GM18951 (cell line): ENCODE measurements around the gene PPP2R2D.

ENCODE experiments used
- POLR2A ChIP-seq: IDR thresholded peaks from 4 replicates; pipeline ENCODE4 v1.6.1; 2011; ENCODE audit warnings: mild to moderate bottlenecking; ENCODE audit not compliant: insufficient read length, insufficient read depth; ENCODE audit errors: extremely low read depth
- in situ Hi-C: fragments of 300-500 bp; cut with MboI; formaldehyde crosslinking; loops from one replicate; pipeline ENCODE4 v1.12.0; 2022; ENCODE audit warnings: low sequenced_read_pairs, mixed read lengths, inconsistent platforms; ENCODE audit not compliant: unreplicated experiment

PPP2R2D gene

DNA sequence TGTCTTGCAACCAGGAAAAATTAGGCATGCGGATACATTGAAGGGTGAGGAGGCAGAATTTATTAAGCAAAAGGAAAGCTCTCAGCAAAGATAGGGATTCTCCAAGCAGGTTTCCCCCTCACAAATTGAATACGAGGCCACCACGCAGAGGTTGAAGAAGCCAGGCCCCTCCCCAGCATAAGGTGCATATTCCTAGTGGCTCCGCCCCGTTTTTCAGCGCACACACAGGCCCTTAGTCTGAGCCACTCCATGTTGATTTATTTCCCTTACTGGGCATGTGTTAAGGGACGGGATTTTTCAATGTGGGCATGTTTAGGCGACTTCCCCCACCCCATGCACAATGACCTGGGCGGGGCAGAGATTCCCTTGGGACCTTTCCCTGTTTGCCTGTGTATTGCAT is 24.9 kb downstream of the PPP2R2D start:
- in situ Hi-C loops = no loop called here

DNA sequence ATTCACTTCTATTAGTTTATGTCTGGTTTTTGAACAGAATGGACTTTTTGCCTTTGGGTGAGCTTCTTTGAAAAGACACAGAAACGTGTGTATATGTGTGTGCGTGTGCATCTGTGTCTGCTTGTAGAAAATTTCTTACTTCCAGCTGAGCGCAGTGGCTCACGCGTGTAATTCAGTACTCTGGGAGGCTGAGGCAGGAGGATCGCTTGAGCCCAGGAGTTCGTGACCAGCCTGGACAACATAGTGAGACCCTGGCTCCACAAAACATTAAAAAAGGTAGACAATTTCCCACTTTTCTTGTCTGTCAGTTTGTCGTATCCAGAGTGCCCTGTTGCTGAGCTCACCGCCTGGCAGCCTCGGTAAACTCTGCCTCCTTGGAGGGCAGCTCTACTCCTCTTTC is 25.4 kb downstream of the PPP2R2D start:
- TF ChIP-seq POLR2A = no peak
- in situ Hi-C loops = no loop called here

More for the DNA sequence above, 24.9 kb downstream of the PPP2R2D start:
- TF ChIP-seq POLR2A = no peak

DNA sequence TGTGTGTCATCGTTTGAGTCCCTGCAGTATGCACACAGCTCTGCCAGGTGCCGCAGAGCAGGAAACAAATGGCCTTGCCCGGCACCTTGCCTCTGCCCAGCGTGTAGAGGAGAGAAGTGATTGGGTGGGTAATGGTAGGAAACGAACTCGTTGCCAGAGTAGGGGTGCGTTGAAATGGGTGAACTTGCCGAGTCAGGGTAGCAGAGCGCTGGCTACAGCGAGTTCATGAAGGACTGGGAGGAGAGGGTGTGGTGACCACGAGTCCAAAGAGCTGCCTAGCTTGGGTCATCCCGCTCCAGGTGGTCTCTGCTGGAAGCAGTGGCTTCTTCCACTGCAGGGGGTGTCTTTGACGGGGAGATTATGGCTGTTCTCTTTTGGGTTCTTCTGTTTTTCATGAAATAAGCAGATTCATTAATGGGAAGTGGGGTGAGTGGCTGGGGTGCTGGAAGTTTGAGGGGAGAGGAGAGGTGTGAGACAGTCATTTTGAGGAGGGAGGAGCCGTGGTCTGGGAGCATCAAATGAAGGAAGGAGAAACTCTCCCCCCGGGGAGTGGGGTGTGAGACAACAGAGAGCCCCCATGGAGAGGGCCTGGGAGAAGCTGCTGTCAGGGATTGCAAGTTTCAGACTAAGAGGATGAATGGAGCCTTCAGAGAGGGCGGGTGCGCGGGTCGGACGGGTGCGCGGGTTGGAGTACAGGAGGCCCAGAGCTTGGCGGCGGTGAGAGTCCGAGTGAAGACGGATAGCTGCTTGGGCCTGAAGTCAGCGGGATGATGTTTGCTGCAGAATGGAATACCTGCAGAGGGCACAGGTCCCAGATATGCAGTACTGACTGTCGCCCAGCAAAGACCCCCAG is 26.2 kb downstream of the PPP2R2D start:
- in situ Hi-C loops = no loop called here
- TF ChIP-seq POLR2A = no peak

DNA sequence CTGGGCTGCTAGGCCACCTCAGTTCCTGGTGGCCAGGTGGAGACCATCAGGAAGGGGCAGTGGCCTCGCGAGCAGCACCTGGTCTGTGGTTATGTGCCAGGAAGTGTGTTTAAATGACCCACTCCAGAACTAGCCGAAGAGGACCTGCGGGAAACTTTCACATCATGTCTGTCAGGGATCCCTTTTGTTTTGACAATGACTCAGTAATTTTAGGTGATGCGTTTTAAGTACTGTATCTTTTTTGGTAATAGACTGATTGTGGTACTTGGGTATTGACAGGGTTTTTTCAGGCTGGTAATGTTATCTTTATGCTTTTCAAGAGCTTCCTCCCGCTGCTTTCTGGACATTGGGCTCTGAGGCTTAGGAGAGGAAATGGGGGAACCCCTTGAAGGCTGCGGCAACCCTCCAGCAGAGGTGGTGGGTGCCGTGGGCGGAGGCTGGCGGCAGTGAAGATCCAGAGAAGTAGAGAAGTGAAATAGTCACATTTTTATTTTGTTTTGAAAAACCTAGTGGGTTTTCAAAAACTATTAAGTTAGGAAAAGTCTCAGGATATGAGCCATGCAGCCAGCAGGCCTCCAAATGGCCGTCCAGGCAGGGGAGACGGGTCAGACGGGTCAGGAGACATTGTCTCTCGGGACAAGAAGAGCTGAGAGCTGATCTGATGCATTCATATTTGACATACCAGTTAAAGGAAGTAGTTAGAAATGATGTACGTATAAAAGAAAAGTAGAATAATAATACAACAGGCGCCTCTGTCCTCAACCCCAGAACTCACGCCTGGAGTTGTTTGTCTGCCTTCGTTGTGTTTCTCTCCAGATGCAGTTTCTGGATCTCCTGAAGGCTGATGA is 27.7 kb downstream of the PPP2R2D start:
- TF ChIP-seq POLR2A = no peak
- in situ Hi-C loops = no loop called here

DNA sequence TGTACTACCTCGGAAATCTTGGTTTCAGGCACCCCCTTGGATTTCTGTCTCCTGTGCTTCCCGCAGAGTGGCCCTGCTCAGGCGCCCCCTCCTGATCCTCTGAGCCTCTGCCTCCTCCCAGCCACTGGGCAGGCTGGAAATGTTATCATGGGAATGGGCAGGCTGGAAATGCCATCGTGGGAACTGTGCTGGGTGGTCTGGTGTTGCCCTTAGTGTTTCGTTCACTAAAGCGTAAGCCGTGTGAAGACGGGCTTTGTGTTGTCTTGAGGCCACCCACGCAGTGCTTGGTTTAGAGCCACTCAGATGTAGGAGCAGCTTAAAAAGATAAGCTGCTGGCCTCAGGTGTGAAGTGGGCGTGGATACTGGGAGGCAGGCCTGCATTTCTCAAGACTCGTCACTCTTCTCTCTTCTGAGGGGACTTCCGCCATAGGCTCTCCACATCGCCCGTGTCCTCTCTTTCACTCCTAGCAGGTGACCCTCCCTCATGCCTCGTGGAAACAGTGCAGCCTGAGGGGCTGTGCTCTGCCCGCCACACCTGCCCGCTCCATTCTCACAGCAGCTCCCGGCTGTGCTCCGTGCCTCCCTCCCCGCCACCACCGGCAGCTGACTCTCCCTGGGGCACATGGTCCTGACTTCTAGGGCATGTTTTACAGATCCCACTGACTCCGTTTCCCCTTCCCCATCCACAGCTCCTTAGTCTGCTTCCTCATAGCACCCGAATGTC is 28.5 kb downstream of the PPP2R2D start:
- no peak for TF ChIP-seq POLR2A
- in situ Hi-C loops = no loop called here

DNA sequence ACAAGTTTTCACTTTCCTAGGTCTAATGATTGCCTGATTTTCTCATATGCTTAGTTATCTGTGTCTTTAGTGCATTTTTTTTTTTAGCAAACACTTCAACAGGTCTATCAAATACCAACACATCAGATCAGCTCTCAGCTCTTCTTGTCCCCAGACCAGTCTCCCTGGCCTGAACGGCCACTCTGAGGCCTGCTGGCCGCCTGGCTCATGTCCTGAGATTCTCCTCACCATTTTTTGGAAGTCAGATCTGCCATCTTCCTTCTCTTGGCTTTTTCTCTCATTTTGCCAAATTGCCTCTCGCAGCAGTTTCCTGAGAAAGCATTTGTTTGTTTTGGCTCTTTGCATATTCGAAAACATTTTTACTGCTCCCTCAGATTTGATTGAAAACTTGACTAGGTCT is 29.3 kb downstream of the PPP2R2D start:
- TF ChIP-seq POLR2A = no peak
- in situ Hi-C loops = no loop called here

DNA sequence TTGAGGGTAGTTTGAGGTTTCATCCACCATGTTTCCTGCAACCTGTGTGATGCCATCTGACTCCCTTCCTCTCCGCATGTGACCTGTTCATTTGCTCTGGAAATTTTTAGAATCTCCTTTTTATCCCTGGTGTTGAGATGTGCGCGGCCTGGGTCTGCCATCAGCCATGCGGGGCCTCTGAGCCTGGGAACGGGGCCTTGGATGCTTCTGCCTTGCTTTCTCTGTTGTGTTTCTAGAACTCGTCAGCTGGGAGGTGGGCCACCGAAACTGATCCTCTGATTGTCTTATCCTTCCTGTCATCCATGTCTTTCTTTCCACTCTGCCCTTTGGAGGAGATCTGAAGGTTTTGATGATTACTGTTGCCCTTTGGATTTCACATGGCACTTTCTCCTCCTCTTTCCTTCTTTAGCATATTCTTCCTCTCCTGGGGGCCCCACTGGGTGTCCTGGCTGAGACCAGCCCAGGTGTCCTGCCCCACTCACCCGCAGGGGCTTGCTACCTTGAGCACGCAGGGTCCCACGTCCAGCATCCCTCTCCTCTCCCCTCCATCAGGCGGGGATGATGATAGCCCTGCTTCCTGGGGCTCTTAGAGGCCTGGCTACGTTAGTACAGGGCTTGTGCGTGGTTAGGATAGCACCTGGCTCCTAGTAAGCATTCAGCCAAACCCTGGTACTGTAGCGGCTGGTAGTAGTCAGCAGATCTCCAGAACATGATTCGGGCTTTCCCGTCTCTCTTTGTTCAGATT is 29.9 kb downstream of the PPP2R2D start:
- TF ChIP-seq POLR2A = no peak

DNA sequence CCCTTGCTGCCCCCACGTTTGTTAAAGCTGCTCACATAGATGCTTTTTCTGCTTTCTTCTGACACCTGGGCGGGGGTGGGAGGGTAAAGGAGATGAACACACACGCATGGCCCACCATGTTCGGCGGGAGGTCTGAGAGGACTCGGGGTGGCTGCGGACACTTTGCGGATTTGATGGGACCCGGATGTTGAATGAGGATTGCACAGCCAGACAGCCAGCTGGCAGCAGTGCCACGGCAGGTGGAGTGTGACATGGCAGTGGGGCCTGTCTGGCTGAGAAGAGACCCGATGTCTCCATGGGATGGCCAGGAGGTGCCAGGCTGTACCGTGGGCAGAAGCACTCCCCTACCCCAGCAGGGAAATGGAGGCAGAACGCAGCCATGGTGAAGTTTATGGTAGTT is 31.2 kb downstream of the PPP2R2D start:
- TF ChIP-seq POLR2A = no peak
- in situ Hi-C loops = no loop called here

More for the DNA sequence above, 29.9 kb downstream of the PPP2R2D start:
- in situ Hi-C loops = no loop called here

DNA sequence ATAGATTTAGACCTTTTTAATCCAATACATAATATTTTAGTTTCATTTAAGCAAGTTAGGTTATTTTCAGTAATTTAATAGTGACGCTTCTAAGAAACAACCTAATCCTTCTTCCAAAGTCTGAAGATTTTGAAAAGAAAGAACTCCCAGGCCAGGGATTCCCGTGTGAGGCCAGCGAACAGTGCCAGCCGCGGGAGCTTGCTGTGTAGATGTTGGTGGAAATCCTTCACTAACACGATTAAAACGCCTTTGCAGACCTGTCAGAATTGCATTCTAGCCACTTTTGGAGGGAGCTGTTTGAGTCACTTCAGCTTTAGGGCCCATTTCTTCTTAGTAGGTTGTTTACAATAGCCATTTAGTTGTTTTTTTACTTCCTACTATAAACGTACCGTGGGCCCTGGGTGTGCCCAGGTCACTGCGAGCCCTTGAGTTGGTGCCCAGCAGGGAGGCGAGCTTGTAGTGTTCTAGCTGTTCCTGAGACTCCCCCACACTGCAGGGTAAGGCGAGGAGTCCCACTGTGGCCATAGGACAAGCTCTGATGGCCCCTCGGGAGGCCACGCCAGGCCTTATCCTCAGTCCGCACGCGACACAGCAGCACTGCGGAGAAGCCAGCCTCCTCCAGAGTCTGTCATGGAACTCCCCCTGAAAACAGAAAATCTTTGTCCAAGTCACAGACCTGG is 32.3 kb downstream of the PPP2R2D start:
- in situ Hi-C loops = no loop called here
- no peak for TF ChIP-seq POLR2A

DNA sequence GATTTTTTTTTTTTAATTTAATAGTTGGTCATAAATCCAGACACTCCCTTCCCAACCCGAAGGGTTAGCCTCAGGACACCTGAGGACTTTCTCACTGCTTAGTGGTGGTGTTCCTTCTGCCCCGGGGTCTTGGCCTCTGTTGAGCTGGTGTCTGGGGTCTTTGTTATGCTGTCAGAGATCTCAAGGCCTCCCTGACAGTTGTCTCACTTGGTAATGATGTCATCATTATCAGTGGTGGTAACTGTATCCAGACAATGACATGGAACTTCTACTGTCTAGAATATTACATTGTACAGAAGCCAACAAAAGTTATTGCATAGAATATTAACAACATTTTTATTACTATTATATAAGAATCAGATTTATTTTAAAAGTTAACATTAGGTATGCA is 32.9 kb downstream of the PPP2R2D start:
- TF ChIP-seq POLR2A = no peak
- in situ Hi-C loops = no loop called here

DNA sequence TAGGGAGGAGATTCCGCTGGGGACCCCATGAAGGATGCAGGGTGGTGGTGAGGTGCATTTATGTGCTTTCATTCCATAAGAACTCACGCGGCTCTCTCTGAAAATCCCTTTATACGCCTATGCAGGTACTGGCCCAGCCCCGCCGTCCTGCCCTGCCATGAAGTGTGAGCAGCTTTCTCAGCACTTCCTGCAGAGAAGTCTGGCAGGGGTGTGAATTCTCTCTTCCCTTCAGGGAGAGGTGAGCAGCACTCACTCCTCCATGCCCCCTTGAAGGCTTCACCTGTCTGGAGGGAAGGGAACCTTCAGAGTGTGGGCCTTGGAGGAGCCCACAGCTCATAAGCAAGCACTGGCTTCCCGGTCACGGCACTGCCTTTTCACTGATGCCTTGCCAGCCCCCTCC is 34.0 kb downstream of the PPP2R2D start:
- TF ChIP-seq POLR2A = no peak
- in situ Hi-C loops = no loop called here

DNA sequence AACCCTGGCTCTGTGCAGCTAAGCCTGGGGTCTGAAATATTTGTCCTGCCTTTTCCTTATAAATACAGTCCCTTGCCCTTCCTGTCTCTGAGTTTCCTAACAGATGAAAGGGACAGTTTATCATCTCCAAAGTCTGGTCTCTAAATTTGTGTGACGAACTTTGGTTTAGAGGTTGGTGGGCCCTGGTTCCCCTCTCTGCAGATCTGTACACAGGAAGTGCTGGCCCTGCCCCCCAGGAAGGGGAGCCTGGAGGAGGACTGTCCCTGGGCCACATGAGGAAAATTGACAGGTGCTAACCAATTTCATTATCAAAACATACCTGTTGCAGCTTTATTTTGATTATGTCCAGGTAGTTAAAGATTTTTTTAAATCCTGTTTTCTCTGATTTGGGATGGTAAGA is 34.5 kb downstream of the PPP2R2D start:
- no peak for TF ChIP-seq POLR2A
- in situ Hi-C loops = no loop called here
